ENCODE measurements around the gene NLRC3.

The NLRC3 gene

GRCh38 chr16:3577302-3577752 lies at the start of gene NLRC3:
NLRC3 (minus strand) TSS chr16:3577403; CDS start chr16:3565036, 12,367 bp downstream.
- no peak within 1 kb of the TSS for H3K4me3 ChIP-seq (replicated peaks; ENCODE audit: low read depth, low read length)
- no peak for DNase-seq (ENCODE audit: low read depth)
- TF ChIP-seq CTCF (IDR thresholded peaks at IDR 0.05; ENCODE audit: low read length, missing control alignments): no peak

- TF ChIP-seq CTCF (IDR thresholded peaks at IDR 0.05; ENCODE audit: low read length, missing control alignments): no peak
- DNase-seq (ENCODE audit: low read depth): peak; percentile 75
- H3K4me3 ChIP-seq (replicated peaks; ENCODE audit: low read depth, low read length): no peak overlapping the region
Observed at GRCh38 chr16:3625911-3626732, 48.9 kb upstream of the NLRC3 start.

GRCh38 chr16:3625331-3625730 lies 48.1 kb upstream of the NLRC3 start:
- no peak for DNase-seq (ENCODE audit: low read depth)
- TF ChIP-seq CTCF (IDR thresholded peaks at IDR 0.05; ENCODE audit: low read length, missing control alignments): no peak
- H3K4me3 ChIP-seq (replicated peaks; ENCODE audit: low read depth, low read length): no peak overlapping the region

GRCh38 chr16:3623642-3624041 lies 46.4 kb upstream of the NLRC3 start:
- no peak overlapping the region for H3K4me3 ChIP-seq (replicated peaks; ENCODE audit: low read depth, low read length)
- TF ChIP-seq CTCF (IDR thresholded peaks at IDR 0.05; ENCODE audit: low read length, missing control alignments): no peak
- no peak for DNase-seq (ENCODE audit: low read depth)

- no peak overlapping the region for H3K4me3 ChIP-seq (replicated peaks; ENCODE audit: low read depth, low read length)
- TF ChIP-seq CTCF (IDR thresholded peaks at IDR 0.05; ENCODE audit: low read length, missing control alignments): no peak
- no peak for DNase-seq (ENCODE audit: low read depth)
Observed at GRCh38 chr16:3618769-3619141, 41.6 kb upstream of the NLRC3 start.

- no peak for TF ChIP-seq CTCF (IDR thresholded peaks at IDR 0.05; ENCODE audit: low read length, missing control alignments)
- no peak for DNase-seq (ENCODE audit: low read depth)
- peak overlapping the region; percentile 94 for H3K4me3 ChIP-seq (replicated peaks; ENCODE audit: low read depth, low read length)
Observed at GRCh38 chr16:3612510-3613466, 35.6 kb upstream of the NLRC3 start.

Measured in fibroblast of pulmonary artery (primary cell).